ENCODE data around the gene DCDC1.

Gene DCDC1

GRCh38 chr11:30916764-30917163, 452.8 kb downstream of the DCDC1 start:
- TF ChIP-seq ZBTB7A (IDR thresholded peaks at IDR 0.05; ENCODE audit: low read depth), result no peak
- no peak for TF ChIP-seq YY1 (IDR thresholded peaks at IDR 0.05; ENCODE audit: low read depth)
- TF ChIP-seq MAX (IDR thresholded peaks at IDR 0.05), result no peak
- TF ChIP-seq EGR1 (IDR thresholded peaks at IDR 0.05), result no peak
- no peak for TF ChIP-seq EP300 (IDR thresholded peaks at IDR 0.05; ENCODE audit: borderline replicate concordance)
- TF ChIP-seq CREB1 (IDR thresholded peaks at IDR 0.05; ENCODE audit: low read depth), result no peak
- no peak for TF ChIP-seq RAD21 (IDR thresholded peaks at IDR 0.05; ENCODE audit: low read depth)
- no peak for TF ChIP-seq FOXM1 (IDR thresholded peaks at IDR 0.05; ENCODE audit: borderline replicate concordance, low read depth)
- no peak for TF ChIP-seq NFIC (IDR thresholded peaks at IDR 0.05)
- no peak for TF ChIP-seq TAF1 (IDR thresholded peaks at IDR 0.05; ENCODE audit: low read depth)
- TF ChIP-seq REST (IDR thresholded peaks at IDR 0.05; ENCODE audit: low read depth), result no peak
- no peak for TF ChIP-seq USF1 (IDR thresholded peaks at IDR 0.05)
- TF ChIP-seq CEBPB (IDR thresholded peaks at IDR 0.05), result no peak
- TF ChIP-seq TEAD4 (IDR thresholded peaks at IDR 0.05), result no peak

- TF ChIP-seq CREB1 (IDR thresholded peaks at IDR 0.05; ENCODE audit: low read depth), result no peak
- no peak for TF ChIP-seq TEAD4 (IDR thresholded peaks at IDR 0.05)
- no peak for TF ChIP-seq ZBTB7A (IDR thresholded peaks at IDR 0.05; ENCODE audit: low read depth)
- no peak for TF ChIP-seq NFIC (IDR thresholded peaks at IDR 0.05)
- peak; percentile 56 for TF ChIP-seq RAD21 (IDR thresholded peaks at IDR 0.05; ENCODE audit: low read depth)
- TF ChIP-seq TAF1 (IDR thresholded peaks at IDR 0.05; ENCODE audit: low read depth), result no peak
- no peak for TF ChIP-seq REST (IDR thresholded peaks at IDR 0.05; ENCODE audit: low read depth)
- no peak for TF ChIP-seq MAX (IDR thresholded peaks at IDR 0.05)
- TF ChIP-seq YY1 (IDR thresholded peaks at IDR 0.05; ENCODE audit: low read depth), result no peak
These were observed 455.3 kb downstream of the DCDC1 start for GRCh38 chr11:30914143-30914762.

GRCh38 chr11:30911247-30911646, 458.3 kb downstream of the DCDC1 start:
- TF ChIP-seq CREB1 (IDR thresholded peaks at IDR 0.05; ENCODE audit: low read depth) (no peak), NFIC (IDR thresholded peaks at IDR 0.05) (no peak), TCF12 (IDR thresholded peaks at IDR 0.05; ENCODE audit: low read depth) (no peak), YY1 (IDR thresholded peaks at IDR 0.05; ENCODE audit: low read depth) (no peak), TEAD4 (IDR thresholded peaks at IDR 0.05) (no peak), REST (IDR thresholded peaks at IDR 0.05; ENCODE audit: low read depth) (no peak), USF1 (IDR thresholded peaks at IDR 0.05) (no peak), EP300 (IDR thresholded peaks at IDR 0.05; ENCODE audit: borderline replicate concordance) (no peak), MAX (IDR thresholded peaks at IDR 0.05) (no peak), ZBTB7A (IDR thresholded peaks at IDR 0.05; ENCODE audit: low read depth) (no peak), RAD21 (IDR thresholded peaks at IDR 0.05; ENCODE audit: low read depth) (no peak), FOXM1 (IDR thresholded peaks at IDR 0.05; ENCODE audit: borderline replicate concordance, low read depth) (no peak)

GRCh38 chr11:30908857-30909256, 460.7 kb downstream of the DCDC1 start:
- TF ChIP-seq YY1 (IDR thresholded peaks at IDR 0.05; ENCODE audit: low read depth) (no peak), NFIC (IDR thresholded peaks at IDR 0.05) (no peak), TAF1 (IDR thresholded peaks at IDR 0.05; ENCODE audit: low read depth) (no peak), FOXM1 (IDR thresholded peaks at IDR 0.05; ENCODE audit: borderline replicate concordance, low read depth) (no peak), TCF12 (IDR thresholded peaks at IDR 0.05; ENCODE audit: low read depth) (no peak), TEAD4 (IDR thresholded peaks at IDR 0.05) (no peak), CREB1 (IDR thresholded peaks at IDR 0.05; ENCODE audit: low read depth) (no peak), MAX (IDR thresholded peaks at IDR 0.05) (no peak), REST (IDR thresholded peaks at IDR 0.05; ENCODE audit: low read depth) (no peak), CEBPB (IDR thresholded peaks at IDR 0.05) (no peak)

Measured in Ishikawa (cell line).